ENCODE measurements around the gene RALGPS1. TPM values are rescaled to one million over a fixed set of nuclear protein-coding genes. Genes with fewer than 3 reads are reported as not detected.

RALGPS1 gene
- total RNA-seq, 1 donor from 2014 or later: 3.2 TPM

DNA sequence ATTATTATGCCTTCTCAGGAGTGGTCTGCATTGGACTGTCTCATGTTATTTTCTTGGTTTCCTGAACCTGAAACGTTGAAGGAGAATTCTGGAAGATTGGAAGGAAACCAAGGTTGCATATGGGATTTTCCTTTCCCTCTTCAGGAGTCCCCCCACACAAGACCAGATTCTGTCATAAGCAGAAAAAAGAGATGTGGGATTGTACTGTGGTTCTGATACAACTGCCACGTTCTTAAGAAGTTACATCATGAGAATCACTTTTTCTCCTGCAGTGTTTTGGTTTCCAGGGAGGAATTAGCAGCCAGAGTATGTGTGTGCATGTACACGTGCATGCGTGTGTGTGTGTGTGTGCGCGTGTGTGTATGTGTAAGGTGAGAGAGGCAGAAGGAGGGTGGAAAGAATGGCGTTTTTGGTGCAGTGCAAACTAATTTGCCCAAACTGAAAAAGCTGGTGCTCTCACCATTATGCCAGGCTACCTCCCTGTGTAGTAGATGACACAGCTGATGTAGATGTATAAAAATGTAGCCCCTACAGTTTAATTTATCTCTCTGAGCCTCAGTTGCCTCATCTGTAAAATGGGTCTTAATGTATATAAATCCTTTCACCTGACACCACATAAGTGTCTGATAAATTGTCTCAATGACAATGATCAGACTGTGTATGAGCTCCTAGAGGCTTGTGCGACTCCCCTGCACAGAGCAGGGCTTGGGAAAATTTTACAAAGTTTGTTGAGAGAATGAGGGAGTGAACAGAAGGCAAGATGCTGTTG lies 38.6 kb downstream of the RALGPS1 start:
- no peak for ATAC-seq
- DNase-seq (ENCODE audit: low spot score): no peak

DNA sequence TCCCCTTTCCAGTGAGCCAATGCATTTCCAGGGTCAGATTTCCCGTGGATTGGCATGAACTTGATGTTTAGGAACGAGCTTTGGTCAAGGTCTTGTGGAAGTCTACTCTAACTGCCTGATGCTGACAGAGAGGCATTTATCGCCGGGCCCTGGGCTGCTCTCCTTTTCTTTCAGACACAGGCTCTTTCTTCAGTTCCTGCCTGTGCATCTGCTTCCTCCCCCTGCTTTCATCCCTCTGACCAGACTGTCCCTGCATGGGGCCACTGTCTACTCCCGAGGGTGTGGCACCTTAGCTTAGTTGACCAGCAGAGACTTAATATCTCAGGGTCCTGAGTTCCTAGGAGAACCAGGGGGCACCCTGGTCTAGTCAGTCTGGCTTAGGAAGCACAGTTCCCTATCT lies 41.2 kb downstream of the RALGPS1 start:
- DNase-seq (ENCODE audit: low spot score) (no peak), ATAC-seq (no peak)

DNA sequence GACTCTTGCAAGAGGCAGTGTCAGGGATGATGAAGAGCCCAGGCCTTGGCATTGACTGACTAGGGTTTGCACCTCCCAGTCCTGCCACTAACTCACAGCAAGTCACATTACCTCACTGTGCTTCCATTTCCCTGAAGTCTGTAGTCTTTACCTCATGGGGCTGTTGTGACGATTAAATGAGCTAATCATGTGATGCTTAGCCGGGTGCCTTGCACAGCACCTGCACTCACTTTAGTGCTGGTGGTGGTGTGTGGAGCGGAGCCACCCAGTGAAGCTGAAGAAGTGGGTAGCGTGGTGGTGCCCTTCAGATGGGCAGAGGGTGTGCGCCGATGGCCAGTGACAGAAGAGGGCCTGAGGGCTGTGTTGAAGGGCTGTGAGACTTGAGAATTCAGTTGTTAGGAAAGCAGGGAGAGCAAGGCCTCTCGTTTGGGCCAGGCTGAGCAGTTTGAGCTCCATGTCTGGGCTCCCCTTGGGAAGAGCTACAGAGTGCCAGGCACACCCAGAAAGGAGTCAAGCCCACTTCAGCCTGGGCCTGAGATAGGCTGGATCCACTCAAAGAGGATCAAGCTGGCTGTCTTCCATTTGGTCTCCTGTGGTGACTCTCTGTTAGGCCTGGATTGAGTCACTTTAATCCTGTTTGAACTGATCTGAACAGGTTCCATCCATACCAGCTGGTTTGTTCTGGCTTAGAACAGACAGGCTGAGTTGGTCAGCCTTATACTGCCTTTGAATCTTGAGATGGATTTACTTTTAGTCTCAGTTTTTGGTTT lies 42.5 kb downstream of the RALGPS1 start:
- DNase-seq (ENCODE audit: low spot score): no peak
- ATAC-seq: no peak

DNA sequence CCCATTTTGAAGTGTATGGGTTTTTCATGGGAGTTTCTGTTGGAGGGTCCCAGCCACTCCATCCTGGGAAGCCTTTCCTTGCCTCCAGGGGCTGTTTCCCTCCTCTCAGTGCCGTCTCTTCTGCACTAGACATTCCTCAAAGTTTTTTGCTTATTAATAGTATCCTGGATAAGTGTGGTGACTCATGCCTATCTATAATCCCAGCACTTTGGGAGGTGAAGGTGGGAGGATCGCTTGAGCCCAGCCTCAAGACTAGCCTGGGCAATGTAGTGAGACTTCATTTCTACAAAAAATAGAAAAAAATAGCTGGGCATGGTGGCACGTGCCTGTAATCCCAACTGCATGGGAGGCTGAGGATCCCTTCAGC lies 43.1 kb downstream of the RALGPS1 start:
- no peak for ATAC-seq
- no peak for DNase-seq (ENCODE audit: low spot score)

DNA sequence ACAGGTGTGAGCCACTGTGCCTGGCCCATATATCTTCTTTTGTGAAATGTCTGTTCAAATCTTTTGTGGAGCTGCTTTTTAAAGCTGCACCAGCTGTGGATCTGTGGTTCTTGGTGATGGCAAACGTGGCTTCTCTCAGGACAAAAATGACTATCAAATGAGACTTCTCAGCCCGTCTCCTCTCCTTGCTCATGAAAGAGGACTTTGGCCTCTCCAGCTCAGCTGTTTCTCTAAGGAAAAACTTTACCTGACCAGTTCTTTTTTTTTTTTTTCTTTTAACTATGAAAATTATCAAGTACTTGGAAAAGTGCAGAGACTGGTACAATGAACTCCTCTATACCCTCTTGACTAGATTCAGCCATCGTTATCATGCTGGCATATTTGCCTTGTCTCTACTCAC lies 44.8 kb downstream of the RALGPS1 start:
- DNase-seq (ENCODE audit: low spot score) (no peak), ATAC-seq (no peak)

DNA sequence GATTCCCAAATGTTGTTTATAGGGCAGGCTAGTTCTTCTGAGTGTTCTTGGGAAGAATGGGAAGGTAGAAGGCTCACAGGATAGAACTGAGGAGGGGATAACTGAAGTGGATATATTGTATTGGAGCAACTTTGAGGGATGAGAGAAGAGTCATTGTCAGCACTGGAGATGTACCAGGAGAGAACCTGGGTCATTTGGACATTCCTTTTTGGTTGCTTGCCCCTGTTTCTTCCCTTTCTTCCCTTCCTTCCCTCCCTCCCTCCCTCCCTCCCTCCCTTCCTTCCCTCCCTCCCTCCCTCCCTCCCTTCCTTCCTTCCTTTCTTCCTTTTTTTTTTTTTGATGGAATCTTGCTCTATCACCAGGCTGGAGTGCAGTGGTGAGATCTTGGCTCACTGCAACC lies 45.3 kb downstream of the RALGPS1 start:
- ATAC-seq: no peak

DNA sequence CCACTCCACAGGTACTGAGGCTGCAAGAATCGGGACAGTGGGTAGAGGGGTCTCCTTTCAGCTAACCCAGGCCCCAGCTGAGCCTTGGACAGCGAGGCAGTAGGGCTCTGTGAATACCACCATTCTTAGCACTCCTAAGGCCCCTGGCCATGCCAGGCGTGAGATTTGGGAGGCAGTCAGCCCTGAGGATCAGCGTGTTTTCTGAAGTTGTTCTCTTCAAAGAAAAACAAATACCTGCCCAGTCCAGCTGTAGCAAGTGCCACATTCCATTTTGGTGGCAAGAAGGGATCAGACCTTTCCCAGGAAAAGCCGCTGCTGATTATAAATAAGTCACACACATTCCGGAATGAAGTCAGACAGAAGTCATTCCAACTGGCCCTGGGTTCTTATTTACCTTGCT lies 47.8 kb downstream of the RALGPS1 start:
- ATAC-seq: no peak
- no peak for DNase-seq (ENCODE audit: low spot score)

More for the DNA sequence above, 45.3 kb downstream of the RALGPS1 start:
- no peak for DNase-seq (ENCODE audit: low spot score)

DNA sequence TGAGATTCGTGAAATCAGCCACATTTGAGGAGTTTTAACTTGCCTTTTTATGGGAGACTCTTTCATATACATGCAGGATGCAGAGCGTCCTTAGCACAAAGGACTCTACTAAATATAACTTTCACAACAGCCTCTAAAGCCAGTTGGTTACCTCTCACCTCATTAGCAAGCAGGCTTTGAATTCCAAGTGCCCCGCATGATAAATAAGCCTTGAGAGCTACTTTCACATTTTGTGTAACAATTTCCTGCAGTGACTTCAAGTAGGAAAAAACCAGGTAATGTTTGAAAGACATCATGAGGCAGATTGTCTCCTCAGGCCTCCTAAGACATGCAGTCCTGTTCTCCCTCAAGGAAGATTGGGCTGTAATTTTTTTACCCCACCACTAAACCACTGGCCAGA lies 50.5 kb downstream of the RALGPS1 start:
- ATAC-seq: no peak
- DNase-seq (ENCODE audit: low spot score): no peak

DNA sequence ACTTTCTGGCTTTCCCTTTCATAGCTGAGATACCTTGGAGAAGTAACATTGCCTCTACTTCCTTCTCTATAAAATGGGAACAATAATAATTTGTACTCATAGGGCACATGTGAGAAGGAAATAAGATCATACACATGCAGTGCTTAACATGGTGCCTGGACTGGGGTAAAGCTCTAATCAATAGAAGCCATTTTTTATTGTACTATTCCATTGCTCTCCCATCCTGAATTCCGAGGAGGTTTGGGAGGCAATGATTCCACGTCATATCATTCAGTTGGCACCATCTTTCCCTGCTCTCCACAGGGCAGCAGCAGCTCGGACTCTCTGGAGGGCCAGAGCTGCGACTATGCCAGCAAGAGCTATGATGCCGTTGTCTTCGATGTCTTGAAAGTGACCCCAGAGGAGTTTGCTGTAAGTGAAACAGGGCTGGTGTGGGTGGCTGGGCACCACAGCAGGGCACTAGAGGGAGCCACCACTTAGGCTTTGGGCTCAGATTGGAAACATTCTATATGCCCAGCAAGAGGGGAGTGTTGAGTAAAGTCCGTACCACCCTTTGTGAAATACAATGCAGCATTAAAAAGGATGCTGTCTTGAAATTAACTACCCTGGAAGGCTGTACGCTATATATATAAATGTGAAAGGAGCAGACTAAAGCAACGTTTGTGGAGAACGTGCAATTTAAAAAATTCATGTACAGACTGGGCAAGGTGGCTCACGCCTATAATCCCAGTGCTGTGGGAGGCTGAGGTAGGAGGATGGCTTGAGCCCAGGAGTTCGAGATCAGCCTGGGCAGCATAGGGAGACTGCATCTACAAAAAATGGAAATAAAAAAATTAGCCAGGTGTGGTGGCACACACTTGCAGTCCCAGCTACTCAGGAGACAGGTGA lies 51.2 kb downstream of the RALGPS1 start:
- DNase-seq (ENCODE audit: low spot score) (no peak), ATAC-seq (peak; percentile 86)

DNA sequence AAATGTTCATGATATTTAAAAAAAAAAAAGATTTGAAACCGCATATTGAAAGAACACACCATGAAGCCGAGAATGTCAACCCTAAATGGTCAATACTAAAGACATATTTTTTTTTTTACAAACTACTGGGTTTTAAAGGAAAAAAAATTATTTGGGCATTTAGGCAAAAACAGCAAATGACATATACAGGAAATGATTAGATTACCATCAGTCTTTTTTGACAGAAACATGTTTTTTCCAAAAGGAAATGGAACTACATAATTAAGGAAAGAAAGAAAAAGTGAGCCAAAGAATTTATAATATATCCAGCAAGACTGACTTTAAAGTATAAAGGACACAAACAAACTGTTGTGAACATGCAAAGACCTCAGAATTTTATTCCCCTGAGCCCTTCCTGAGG lies 56.7 kb downstream of the RALGPS1 start:
- ATAC-seq: no peak
- DNase-seq (ENCODE audit: low spot score): no peak

DNA sequence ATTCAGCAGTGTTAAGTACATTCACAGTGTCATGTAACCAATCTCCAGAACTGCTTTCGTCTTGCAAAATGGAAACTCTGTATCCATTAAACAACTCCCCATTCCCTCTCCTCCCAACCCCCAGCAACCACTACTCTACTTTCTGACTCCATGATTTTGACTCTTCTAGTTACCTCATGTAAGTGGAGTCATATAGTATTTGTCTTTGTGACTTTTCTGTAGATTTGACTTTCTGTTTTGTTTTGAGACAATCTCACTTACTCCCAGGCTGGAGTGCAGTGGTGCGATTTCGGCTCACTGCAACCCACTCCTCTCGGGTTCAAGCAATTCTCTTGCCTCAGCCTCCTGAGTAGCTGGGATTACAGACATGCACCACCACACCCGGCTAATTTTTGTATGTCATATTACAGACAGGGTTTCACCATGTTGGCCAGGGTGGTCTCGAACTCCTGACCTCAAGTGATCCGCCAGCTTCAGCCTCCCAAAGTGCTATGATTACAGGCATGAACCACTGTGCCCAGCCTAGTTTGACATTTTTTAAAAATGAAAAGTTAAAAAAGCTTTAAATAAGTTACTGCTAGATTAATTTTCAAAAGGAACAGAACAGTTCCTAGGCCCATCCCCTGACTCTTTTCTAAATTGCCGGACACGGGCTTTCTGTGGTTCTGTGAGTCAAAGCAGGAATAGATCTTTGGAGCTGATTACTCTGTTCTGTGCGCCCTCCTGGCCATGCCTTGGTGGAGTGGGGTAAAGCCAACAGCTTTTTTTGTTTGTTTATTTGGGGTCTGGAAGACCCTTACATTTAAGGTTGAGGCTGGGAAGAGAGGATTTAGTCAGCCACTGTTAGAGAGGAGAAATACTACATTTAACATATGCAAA lies 59.3 kb downstream of the RALGPS1 start:
- DNase-seq (ENCODE audit: low spot score) (no peak), ATAC-seq (no peak)

DNA sequence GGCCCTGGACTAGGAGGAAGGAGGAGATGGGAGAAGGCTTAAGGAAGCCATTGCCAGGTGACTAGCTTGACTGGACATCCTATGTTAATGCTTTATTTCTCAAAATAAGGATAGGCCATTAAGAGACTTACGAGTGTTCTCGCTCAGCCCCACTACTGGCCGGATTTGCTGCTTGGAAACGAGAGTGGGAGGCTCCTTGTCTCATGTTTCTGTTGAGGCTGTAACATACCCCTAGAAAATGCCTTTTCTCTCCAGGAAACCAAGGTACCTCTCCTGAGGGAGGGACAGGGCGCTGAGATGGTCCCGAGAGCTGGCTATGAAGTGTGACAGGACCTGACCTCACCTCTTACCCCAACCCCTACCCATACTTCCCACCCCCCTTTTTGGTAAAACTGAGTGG lies 60.0 kb downstream of the RALGPS1 start:
- DNase-seq (ENCODE audit: low spot score) (no peak), ATAC-seq (no peak)

DNA sequence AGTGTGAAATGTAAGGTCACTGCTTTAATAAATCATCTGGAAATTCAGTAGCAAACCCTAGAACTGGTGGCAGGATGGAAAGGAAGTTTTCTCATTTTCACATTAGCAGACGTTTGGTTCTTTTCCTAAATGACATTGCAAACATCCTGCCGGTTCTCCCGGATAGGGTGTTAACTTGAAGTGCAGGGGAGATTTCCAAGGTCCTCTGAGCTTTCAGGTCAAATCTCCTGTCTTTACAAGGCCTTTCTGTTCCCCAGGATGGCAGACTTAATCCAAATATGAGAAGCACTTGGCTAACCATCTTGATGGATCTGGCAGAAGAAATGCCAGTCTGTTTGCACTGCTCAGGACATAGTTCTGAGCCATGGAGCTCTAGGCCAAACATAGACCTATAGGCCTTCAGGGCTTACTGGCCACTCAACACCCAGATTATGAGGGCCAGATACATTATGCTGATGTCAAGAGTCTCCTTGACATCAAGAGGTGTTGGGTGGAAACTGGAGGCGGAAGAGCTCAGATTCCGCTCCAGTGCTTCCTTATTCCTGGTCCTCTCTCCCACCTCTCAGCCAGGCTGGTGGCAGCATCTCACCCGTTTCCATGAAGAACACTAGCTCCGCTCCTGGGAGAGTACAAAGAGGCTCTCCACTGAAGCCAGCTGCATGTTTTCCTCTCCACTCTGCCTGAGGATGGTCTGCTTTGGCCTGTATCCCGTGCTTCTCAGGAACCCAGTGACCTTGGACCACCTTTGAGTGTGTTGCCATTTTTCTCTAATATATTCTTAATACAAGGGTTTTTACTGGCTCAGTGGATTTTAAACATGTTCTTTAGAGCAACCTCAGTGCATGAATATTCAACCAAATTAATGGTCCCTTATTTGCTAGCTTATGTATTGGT lies 61.0 kb downstream of the RALGPS1 start:
- no peak for DNase-seq (ENCODE audit: low spot score)
- no peak for ATAC-seq

DNA sequence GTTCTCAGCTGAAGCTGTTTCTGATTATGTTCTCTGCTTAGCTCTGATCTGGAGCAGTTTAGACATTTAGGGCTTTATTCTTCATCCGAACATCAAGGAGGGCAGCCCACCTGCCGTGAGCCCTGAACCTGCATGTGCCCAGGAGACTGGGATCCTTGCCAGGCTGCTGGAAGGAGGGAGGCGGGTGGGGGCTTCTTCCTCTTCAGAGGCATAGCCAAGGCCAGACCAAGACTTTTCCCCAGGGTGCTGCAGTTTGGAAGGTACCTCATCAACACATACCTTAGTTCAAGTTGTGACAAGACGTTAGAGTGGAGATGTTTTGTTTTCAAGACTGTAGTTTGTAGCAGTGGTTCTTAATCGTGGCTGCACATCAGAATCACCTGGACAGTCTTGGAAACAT lies 64.9 kb downstream of the RALGPS1 start:
- no peak for ATAC-seq
- no peak for DNase-seq (ENCODE audit: low spot score)

DNA sequence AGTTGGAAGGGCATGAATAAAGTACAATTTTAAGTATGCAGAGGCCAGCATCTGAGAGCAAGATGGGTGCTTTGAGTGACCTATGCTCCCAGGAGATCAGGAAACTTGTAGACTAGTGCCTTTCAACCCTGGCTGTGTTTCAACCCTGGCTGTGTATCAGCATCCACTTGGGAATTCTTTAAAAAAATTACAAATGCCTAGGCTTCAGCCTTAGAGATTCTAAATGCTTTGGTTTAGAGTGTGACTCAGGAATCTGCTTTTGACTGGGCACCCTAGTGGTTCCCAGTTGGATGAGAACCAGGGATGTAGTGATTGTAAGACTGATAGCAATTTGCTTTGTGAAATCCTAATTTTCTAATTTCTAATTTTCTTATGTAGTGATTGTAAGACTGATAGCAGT lies 65.6 kb downstream of the RALGPS1 start:
- DNase-seq (ENCODE audit: low spot score): no peak
- ATAC-seq: no peak

DNA sequence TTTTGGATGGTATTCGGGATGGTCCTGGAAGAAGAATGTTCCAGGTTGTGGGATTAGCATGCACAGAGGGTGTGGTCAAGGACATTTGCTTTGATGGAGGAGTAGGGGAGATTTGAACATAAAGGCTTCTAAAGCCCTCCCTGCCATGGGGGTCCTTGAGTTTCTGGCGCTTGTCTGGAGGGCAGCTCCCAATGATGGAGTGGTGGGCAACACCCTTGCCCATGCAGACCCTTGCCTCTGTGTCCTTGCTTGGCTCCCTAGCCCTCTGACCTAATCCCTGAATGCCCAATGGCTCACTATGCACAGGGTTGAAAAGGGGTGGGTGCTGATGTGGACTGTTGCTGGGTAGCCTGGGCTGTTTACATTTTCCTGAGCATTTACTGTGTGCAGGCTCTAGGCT lies 66.6 kb downstream of the RALGPS1 start:
- DNase-seq (ENCODE audit: low spot score): no peak
- no peak for ATAC-seq

DNA sequence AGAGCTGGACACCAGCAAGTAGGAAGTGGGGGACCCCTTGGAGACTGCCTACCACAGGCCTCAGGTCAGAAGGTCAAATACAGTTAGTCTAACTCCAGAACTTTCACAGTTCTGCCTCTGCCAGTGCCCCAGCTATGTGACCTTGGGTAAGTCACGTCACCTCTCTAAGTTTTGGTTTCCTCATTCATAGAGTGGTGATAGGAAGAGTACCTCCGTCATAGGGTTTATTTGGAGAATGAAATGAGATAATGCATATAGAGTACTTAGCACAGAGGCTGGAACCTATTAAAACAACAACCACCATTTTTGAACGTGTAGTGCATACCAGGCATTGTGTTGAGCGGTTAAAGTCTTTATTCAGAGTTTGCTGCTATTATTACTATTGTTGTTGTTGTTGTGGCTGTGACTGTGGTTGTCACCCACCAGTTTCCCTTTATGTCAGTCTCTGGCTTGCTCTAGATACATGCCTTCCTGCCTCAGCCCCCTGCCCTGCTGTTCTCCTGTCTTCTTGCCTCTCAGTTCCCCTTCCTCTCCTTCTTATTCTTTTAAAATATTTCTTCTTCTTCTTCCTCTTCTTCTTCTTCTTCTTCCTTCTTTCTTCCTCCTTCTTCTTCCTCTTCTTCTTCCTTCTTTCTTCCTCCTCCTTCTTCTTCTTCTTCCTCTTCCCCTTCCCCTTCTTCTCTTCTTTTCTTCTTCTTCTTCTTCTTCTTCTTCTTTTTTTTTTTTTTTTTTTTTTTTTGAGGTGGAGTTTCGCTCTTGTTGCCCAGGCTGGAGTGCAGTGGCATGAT lies 67.8 kb downstream of the RALGPS1 start:
- no peak for ATAC-seq
- DNase-seq (ENCODE audit: low spot score): no peak

DNA sequence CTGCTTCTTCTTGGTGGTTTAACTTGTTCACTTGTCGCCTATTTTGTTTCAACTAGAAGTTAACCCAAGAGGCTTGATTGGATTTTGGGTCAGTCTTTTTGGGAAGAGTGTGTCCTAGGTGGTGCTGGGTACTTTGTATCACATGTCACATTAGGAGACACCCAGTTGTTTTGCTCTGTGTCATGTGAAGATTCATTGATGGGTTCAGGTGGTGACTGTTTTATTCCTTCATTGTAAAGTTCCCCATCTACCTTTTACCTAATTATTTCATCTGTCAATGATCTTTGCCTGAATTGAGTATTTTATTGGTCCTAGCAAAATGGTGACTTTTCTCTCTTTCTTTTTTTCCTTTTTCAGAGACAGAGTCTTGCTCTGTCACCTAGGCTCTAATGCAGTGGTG lies 69.2 kb downstream of the RALGPS1 start:
- DNase-seq (ENCODE audit: low spot score) (no peak), ATAC-seq (no peak)

DNA sequence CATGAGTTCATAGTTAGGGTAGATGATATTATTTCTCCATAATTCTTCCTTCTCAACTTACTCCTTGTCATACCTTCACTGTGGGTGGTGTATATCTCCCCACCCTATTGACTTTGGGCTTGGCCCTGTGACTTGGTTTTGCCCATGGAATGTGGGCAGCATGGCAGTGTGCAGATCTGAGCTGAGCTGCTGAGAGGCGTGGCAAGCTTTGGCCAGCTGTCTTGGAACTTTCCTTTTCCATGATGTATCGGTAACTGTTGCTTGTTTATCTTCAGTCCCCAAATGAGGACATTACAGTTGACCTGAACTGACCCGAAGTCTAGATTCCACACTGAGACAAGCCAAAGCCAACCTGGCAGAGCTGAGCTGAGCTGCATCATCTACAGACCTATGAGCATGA lies 70.4 kb downstream of the RALGPS1 start:
- DNase-seq (ENCODE audit: low spot score) (no peak), ATAC-seq (peak; percentile 37)
